Panc1 (cell line): ENCODE measurements around the gene BIRC7. TPM values are rescaled to one million over a fixed set of nuclear protein-coding genes. Genes with fewer than 3 reads are reported as not detected.

Experiments used
- ATAC-seq: fragments of 200-7000 bp; cut with Tn5 transposase; 2 replicates; pipeline ENCODE4 v1.9.1; 2020; ENCODE audit warnings: mild to moderate bottlenecking, moderate library complexity
- BruUV-seq: library from RNA; stranded (reverse); fragments of 400-500 nt; replicated peaks from 2 replicates; lab custom pipeline; 2021; lab: Mats Ljungman, UMichigan
- CTCF ChIA-PET: fragments of 300-600 bp; sonication (Branson Sonifier 250); formaldehyde crosslinking; loops from one replicate; lab custom pipeline; 2022; ENCODE audit warnings: antibody characterized with exemption; lab: Charles Lee
- POLR2A ChIA-PET: fragments of 300-600 bp; sonication (Branson Sonifier 250); formaldehyde crosslinking; loops from one replicate; lab custom pipeline; 2022; ENCODE audit warnings: antibody characterized with exemption; lab: Charles Lee
- DNase-seq: peaks from one replicate; pipeline ENCODE4 v3.0.0-alpha.2; 2010; ENCODE audit warnings: low read depth, low spot score
- H3K27ac ChIP-seq: 2 replicates; pipeline ENCODE4 v1.5.1; 2011; ENCODE audit warnings: mild to moderate bottlenecking, low read length, inconsistent platforms
- H3K27me3 ChIP-seq: fragments of 200-500 bp; sonication (Bioruptor generic); 2 replicates; pipeline ENCODE4 v1.6.0; 2014; ENCODE audit warnings: low read length, inconsistent platforms; ENCODE audit not compliant: control insufficient read depth, insufficient read depth
- H3K36me3 ChIP-seq: fragments of 200-500 bp; sonication (Bioruptor generic); 2 replicates; pipeline ENCODE4 v1.5.1; 2014; ENCODE audit warnings: inconsistent platforms, mild to moderate bottlenecking, low read length, moderate library complexity; ENCODE audit not compliant: control insufficient read depth, insufficient read depth
- H3K4me1 ChIP-seq: 2 replicates; pipeline ENCODE4 v1.5.1; 2011; ENCODE audit warnings: inconsistent platforms, mild to moderate bottlenecking, low read length, moderate library complexity; ENCODE audit not compliant: control insufficient read depth, insufficient read depth
- H3K4me3 ChIP-seq, 2 experiments: 2 replicates each; pipeline ENCODE4 v1.5.1; 2011 to 2012; ENCODE audit warnings: low read depth in 2 of 2, low read length in 2 of 2, mild to moderate bottlenecking in 2 of 2, inconsistent platforms in 1 of 2, moderate library complexity in 1 of 2
- H3K9me3 ChIP-seq: fragments of 200-500 bp; sonication (Bioruptor generic); 2 replicates; pipeline ENCODE4 v1.5.1; 2014; ENCODE audit warnings: low read depth, mild to moderate bottlenecking, inconsistent platforms, low read length, moderate library complexity; ENCODE audit not compliant: control insufficient read depth, insufficient read depth
- POLR2AphosphoS5 ChIP-seq: IDR thresholded peaks from 2 replicates; pipeline ENCODE4 v1.6.1; 2012; ENCODE audit warnings: mild to moderate bottlenecking, low read depth, low read length, moderate library complexity
- SIN3A ChIP-seq: IDR thresholded peaks from 2 replicates; pipeline ENCODE4 v1.6.1; 2012; ENCODE audit warnings: low read depth, mild to moderate bottlenecking, low read length, moderate library complexity, borderline replicate concordance; ENCODE audit not compliant: insufficient read depth
- TCF7L2 ChIP-seq: IDR thresholded peaks from 2 replicates; pipeline ENCODE4 v1.6.1; 2011; ENCODE audit warnings: mild to moderate bottlenecking, low read depth, low read length, inconsistent platforms
- in situ Hi-C: cut with HindIII; loops from 2 replicates; pipeline ENCODE4 v1.10.0; 2016; ENCODE audit warnings: low sequenced_read_pairs, low pct_unique_long_range_greater_than_20kb
- intact Hi-C: fragments of 100-400 bp; cut with micrococcal nuclease; formaldehyde crosslinking; loops from one replicate; pipeline ENCODE4 v1.10.0; 2022; ENCODE audit not compliant: unreplicated experiment
- total RNA-seq: library from RNA; stranded (reverse); gene quantifications from one replicate; pipeline ENCODE4 v1.2.1, GENCODE V29; 2021; ENCODE audit not compliant: unreplicated experiment
- TF ChIP-seq, protein P1 (sequence below): fragments of 450-650 bp; IDR thresholded peaks from 2 replicates; pipeline ENCODE4 v1.5.1; 2017; ENCODE audit warnings: mild to moderate bottlenecking
- TF ChIP-seq, protein P2 (sequence below), 2 experiments: IDR thresholded peaks; 2 replicates each; pipeline ENCODE4 v1.6.1; 2011 to 2012; ENCODE audit warnings: low read depth in 2 of 2, control low read depth in 1 of 2, low read length in 1 of 2, mild to moderate bottlenecking in 1 of 2, moderate library complexity in 1 of 2; ENCODE audit not compliant: insufficient read depth in 1 of 2

The BIRC7 gene
- total RNA-seq, 1 experiment from 2014 or later: 9.0 TPM

DNA sequence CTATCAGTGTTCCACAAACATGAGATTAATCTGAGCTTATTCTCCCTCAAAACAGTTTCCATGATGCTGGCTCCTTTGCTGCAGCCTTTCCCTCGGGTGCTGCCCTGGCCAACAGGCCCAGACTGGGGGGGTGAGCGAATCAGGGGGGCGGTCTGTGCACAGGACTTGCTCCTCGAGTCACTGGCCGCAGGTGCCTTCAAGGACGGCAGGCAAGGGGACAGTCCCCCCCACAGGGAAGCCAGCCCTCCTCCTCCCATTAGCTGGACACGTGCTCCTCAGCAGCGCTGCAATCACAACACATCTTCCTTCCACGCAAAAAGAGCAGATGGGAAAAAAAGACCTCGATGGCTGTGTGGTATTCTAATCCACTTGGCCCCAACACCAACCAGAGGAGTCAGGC, 29.8 kb upstream of the BIRC7 start:
- no peak overlapping the region; the same call in 1 of the 2 replicates for H3K27ac ChIP-seq
- no peaks in the 10 kb centered on the region for H3K9me3 ChIP-seq
- BruUV-seq: no TSS peak
- TF ChIP-seq, protein P1, sequence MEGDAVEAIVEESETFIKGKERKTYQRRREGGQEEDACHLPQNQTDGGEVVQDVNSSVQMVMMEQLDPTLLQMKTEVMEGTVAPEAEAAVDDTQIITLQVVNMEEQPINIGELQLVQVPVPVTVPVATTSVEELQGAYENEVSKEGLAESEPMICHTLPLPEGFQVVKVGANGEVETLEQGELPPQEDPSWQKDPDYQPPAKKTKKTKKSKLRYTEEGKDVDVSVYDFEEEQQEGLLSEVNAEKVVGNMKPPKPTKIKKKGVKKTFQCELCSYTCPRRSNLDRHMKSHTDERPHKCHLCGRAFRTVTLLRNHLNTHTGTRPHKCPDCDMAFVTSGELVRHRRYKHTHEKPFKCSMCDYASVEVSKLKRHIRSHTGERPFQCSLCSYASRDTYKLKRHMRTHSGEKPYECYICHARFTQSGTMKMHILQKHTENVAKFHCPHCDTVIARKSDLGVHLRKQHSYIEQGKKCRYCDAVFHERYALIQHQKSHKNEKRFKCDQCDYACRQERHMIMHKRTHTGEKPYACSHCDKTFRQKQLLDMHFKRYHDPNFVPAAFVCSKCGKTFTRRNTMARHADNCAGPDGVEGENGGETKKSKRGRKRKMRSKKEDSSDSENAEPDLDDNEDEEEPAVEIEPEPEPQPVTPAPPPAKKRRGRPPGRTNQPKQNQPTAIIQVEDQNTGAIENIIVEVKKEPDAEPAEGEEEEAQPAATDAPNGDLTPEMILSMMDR: no peak
- no peak for TF ChIP-seq POLR2AphosphoS5
- no peak for TF ChIP-seq SIN3A
- TF ChIP-seq, protein P2, sequence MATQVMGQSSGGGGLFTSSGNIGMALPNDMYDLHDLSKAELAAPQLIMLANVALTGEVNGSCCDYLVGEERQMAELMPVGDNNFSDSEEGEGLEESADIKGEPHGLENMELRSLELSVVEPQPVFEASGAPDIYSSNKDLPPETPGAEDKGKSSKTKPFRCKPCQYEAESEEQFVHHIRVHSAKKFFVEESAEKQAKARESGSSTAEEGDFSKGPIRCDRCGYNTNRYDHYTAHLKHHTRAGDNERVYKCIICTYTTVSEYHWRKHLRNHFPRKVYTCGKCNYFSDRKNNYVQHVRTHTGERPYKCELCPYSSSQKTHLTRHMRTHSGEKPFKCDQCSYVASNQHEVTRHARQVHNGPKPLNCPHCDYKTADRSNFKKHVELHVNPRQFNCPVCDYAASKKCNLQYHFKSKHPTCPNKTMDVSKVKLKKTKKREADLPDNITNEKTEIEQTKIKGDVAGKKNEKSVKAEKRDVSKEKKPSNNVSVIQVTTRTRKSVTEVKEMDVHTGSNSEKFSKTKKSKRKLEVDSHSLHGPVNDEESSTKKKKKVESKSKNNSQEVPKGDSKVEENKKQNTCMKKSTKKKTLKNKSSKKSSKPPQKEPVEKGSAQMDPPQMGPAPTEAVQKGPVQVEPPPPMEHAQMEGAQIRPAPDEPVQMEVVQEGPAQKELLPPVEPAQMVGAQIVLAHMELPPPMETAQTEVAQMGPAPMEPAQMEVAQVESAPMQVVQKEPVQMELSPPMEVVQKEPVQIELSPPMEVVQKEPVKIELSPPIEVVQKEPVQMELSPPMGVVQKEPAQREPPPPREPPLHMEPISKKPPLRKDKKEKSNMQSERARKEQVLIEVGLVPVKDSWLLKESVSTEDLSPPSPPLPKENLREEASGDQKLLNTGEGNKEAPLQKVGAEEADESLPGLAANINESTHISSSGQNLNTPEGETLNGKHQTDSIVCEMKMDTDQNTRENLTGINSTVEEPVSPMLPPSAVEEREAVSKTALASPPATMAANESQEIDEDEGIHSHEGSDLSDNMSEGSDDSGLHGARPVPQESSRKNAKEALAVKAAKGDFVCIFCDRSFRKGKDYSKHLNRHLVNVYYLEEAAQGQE (IDR thresholded peaks at IDR 0.05; ENCODE audit: insufficient read depth in 1 of 2, low read depth in 2 of 2, low read length in 1 of 2): no peak
- no peak for TF ChIP-seq TCF7L2
- ChIA-PET POLR2A (interaction anchor here (0.6 kb wide), 1 partner anchor 61 kb away, joined by 9 read pairs; no protein-coding TSS in a partner anchor), CTCF (interaction anchor here (0.7 kb wide), 1 partner anchor 356 kb away, joined by 4 read pairs; no protein-coding TSS in a partner anchor)
- ATAC-seq: no peak
- H3K36me3 ChIP-seq: peaks cover 17% of the 10 kb centered on the region
- no peak overlapping the region for H3K4me3 ChIP-seq
- in situ Hi-C loops: no loop called here
- H3K27me3 ChIP-seq: no peaks in the 10 kb centered on the region
- intact Hi-C loops: no loop called here
- DNase-seq: no peak
- H3K4me1 ChIP-seq: peaks cover 12% of the 10 kb centered on the region; the same call in 1 of the 2 replicates

DNA sequence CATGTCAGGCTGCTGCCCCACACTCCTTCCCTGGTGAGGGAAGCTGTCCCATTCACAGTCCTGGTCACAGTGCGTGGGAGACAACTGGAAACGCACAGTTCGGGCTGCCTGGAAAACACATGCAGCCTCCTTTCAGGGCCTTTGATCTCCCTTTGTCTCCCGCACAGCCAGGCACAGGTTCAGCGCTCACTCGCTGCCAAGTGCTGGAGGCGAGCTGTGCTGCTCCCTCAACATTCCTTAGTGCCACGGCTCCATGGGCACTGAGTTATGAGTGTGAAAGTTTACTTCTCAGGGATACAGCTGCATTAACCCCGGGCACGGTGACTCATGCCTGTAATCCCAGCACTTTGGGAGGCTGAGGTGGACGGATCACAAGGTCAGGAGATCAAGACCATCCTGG, 28.8 kb upstream of the BIRC7 start:
- Histone ChIP-seq H3K4me1 (peaks cover 12% of the 10 kb centered on the region; the same call in 1 of the 2 replicates), H3K36me3 (peaks cover 19% of the 10 kb centered on the region; the same call in 1 of the 2 replicates), H3K27me3 (no peaks in the 10 kb centered on the region), H3K4me3 (no peak overlapping the region), H3K27ac (peak overlapping the region; percentile 29; the same call in 1 of the 2 replicates), H3K9me3 (no peaks in the 10 kb centered on the region)
- BruUV-seq: no TSS peak
- in situ Hi-C loops (no loop called here), intact Hi-C loops (no loop called here)
- POLR2A ChIA-PET: interaction anchor here (0.9 kb wide), 1 partner anchor 12 kb away, joined by 5 read pairs; no protein-coding TSS in a partner anchor
- TF ChIP-seq SIN3A: no peak
- TF ChIP-seq, protein P1: no peak
- TF ChIP-seq, protein P2 (IDR thresholded peaks at IDR 0.05; ENCODE audit: insufficient read depth in 1 of 2, low read depth in 2 of 2, low read length in 1 of 2): no peak
- no peak for TF ChIP-seq POLR2AphosphoS5
- peak; percentile 88 for TF ChIP-seq TCF7L2
- DNase-seq (no peak), ATAC-seq (peak; percentile 72)
- CTCF ChIA-PET: interaction anchor here (1.5 kb wide), 1 partner anchor 16 kb away, joined by 4 read pairs; no protein-coding TSS in a partner anchor
